Activated CD4-positive, alpha-beta T cell treated with anti-CD3 and anti-CD28 coated beads, Interleukin-2, amount 50 U/mL, for 16 hours (primary cell): ENCODE results near the gene ATP6V1C2.
A peak's percentile ranks its signal among the peaks of the same experiment; 100 is the strongest.
"Not testable (repeated sequence)": the region's sequence is repeated elsewhere in the genome, so short reads cannot be mapped to it uniquely, and the experiment has no call there.

Experiments
- DNase-seq: peaks from one replicate; pipeline ENCODE4 v3.0.0-alpha.2; 2020

The ATP6V1C2 gene

GRCh38 chr2:10814571-10815331, 93.3 kb downstream of the ATP6V1C2 start:
- no peak for DNase-seq

- DNase-seq = no peak
Observed at GRCh38 chr2:10817413-10817812, 96.0 kb downstream of the ATP6V1C2 start.

GRCh38 chr2:10818305-10818704, 96.9 kb downstream of the ATP6V1C2 start:
- DNase-seq = not testable (repeated sequence)

- no peak for DNase-seq
Observed at GRCh38 chr2:10818984-10819383, 97.6 kb downstream of the ATP6V1C2 start.

GRCh38 chr2:10819714-10820314, 98.4 kb downstream of the ATP6V1C2 start:
- DNase-seq = no peak

GRCh38 chr2:10820562-10820961, 99.1 kb downstream of the ATP6V1C2 start:
- no peak for DNase-seq

- no peak for DNase-seq
Observed at GRCh38 chr2:10820978-10821695, 99.7 kb downstream of the ATP6V1C2 start.

- no peak for DNase-seq
Observed at GRCh38 chr2:10824191-10824590, 102.8 kb downstream of the ATP6V1C2 start.

- DNase-seq = no peak
Observed at GRCh38 chr2:10826026-10826425, 104.6 kb downstream of the ATP6V1C2 start.

- DNase-seq = no peak
Observed at GRCh38 chr2:10826625-10827024, 105.2 kb downstream of the ATP6V1C2 start.

GRCh38 chr2:10828346-10828745, 106.9 kb downstream of the ATP6V1C2 start:
- no peak for DNase-seq

- no peak for DNase-seq
Observed at GRCh38 chr2:10829299-10829698, 107.9 kb downstream of the ATP6V1C2 start.

- DNase-seq = no peak
Observed at GRCh38 chr2:10830203-10830602, 108.8 kb downstream of the ATP6V1C2 start.

GRCh38 chr2:10830641-10831399, 109.4 kb downstream of the ATP6V1C2 start:
- no peak for DNase-seq

GRCh38 chr2:10831400-10831985, 110.1 kb downstream of the ATP6V1C2 start:
- DNase-seq = no peak

GRCh38 chr2:10832203-10832936, 110.9 kb downstream of the ATP6V1C2 start:
- peak; percentile 83 for DNase-seq

GRCh38 chr2:10833021-10833420, 111.6 kb downstream of the ATP6V1C2 start:
- DNase-seq = no peak

GRCh38 chr2:10834068-10834655, 112.7 kb downstream of the ATP6V1C2 start:
- DNase-seq = no peak
